HPDE6-E6E7 (cell line): ENCODE data around the gene MAML2.

Experiments used
- DNase-seq: peaks from one replicate; pipeline ENCODE4 v3.0.0; 2011; ENCODE audit warnings: missing footprints; ENCODE audit errors: extremely low spot score

MAML2 gene

GRCh38 chr11:96241331-96241841, 101.6 kb downstream of the MAML2 start:
- no peak for DNase-seq

GRCh38 chr11:96238563-96239135, 104.3 kb downstream of the MAML2 start:
- DNase-seq: no peak

- no peak for DNase-seq
These were observed 105.2 kb downstream of the MAML2 start for GRCh38 chr11:96237766-96238266.

- DNase-seq: no peak
These were observed 107.2 kb downstream of the MAML2 start for GRCh38 chr11:96235751-96236150.

- DNase-seq: no peak
These were observed 108.0 kb downstream of the MAML2 start for GRCh38 chr11:96234866-96235441.

- DNase-seq: no peak
These were observed 110.9 kb downstream of the MAML2 start for GRCh38 chr11:96232132-96232531.

- no peak for DNase-seq
These were observed 112.3 kb downstream of the MAML2 start for GRCh38 chr11:96230686-96231085.

- DNase-seq: no peak
These were observed 113.5 kb downstream of the MAML2 start for GRCh38 chr11:96229354-96229977.

GRCh38 chr11:96228910-96229309, 114.1 kb downstream of the MAML2 start:
- no peak for DNase-seq

GRCh38 chr11:96228473-96228891, 114.5 kb downstream of the MAML2 start:
- peak; percentile 63 for DNase-seq

- no peak for DNase-seq
These were observed 115.8 kb downstream of the MAML2 start for GRCh38 chr11:96227244-96227643.

- DNase-seq: no peak
These were observed 119.9 kb downstream of the MAML2 start for GRCh38 chr11:96223083-96223482.

GRCh38 chr11:96222102-96222501, 120.9 kb downstream of the MAML2 start:
- DNase-seq: no peak

GRCh38 chr11:96221244-96222070, 121.5 kb downstream of the MAML2 start:
- DNase-seq: no peak

GRCh38 chr11:96219981-96220623, 122.9 kb downstream of the MAML2 start:
- no peak for DNase-seq

GRCh38 chr11:96218901-96219300, 124.1 kb downstream of the MAML2 start:
- DNase-seq: no peak

GRCh38 chr11:96218006-96218405, 125.0 kb downstream of the MAML2 start:
- DNase-seq: no peak

GRCh38 chr11:96217206-96217605, 125.8 kb downstream of the MAML2 start:
- DNase-seq: no peak

- DNase-seq: no peak
These were observed 127.2 kb downstream of the MAML2 start for GRCh38 chr11:96215826-96216225.

- DNase-seq: no peak
These were observed 127.7 kb downstream of the MAML2 start for GRCh38 chr11:96215110-96215782.

- DNase-seq: no peak
These were observed 128.3 kb downstream of the MAML2 start for GRCh38 chr11:96214777-96215109.
